A172 (cell line): ENCODE measurements around the gene TST. TPM values are rescaled to one million over a fixed set of nuclear protein-coding genes. Genes with fewer than 3 reads are reported as not detected.

Experiments used
- DNase-seq: peaks from one replicate; pipeline ENCODE4 v3.0.0-alpha.2; 2015; ENCODE audit warnings: low spot score
- total RNA-seq: library from RNA; depleted of rRNA; stranded (reverse); fragments of >200 nt; shearing (Covaris generic); gene quantifications from 2 replicates; pipeline ENCODE4 v1.2.3, GENCODE V29; 2014; rRNA removed

TST gene
- 37.3 and 48.1 TPM in 2 replicates for total RNA-seq

- peak; percentile 26 for DNase-seq
Measured at GRCh38 chr22:37019309-37020191, at the start of gene TST, which contains the start of gene MPST. TST (minus strand) TSS chr22:37019447; CDS start chr22:37018732, 715 bp downstream. MPST (plus strand) TSS chr22:37019742; CDS start chr22:37019837, 95 bp downstream.

- no peak for DNase-seq
Measured at GRCh38 chr22:37068859-37069258, 49.6 kb upstream of the TST start.

- no peak for DNase-seq
Measured at GRCh38 chr22:37067428-37067827, 48.2 kb upstream of the TST start.

GRCh38 chr22:37065961-37066360, 46.7 kb upstream of the TST start:
- DNase-seq: no peak

GRCh38 chr22:37065180-37065579, 45.9 kb upstream of the TST start:
- DNase-seq: no peak

GRCh38 chr22:37064553-37064952, 45.3 kb upstream of the TST start:
- DNase-seq: no peak

- no peak for DNase-seq
Measured at GRCh38 chr22:37063431-37064420, 44.5 kb upstream of the TST start.

GRCh38 chr22:37062702-37063381, 43.6 kb upstream of the TST start:
- DNase-seq: no peak

GRCh38 chr22:37062376-37062675, 43.1 kb upstream of the TST start:
- DNase-seq: no peak

GRCh38 chr22:37061611-37062375, 42.5 kb upstream of the TST start:
- no peak for DNase-seq

- no peak for DNase-seq
Measured at GRCh38 chr22:37060801-37061610, 41.8 kb upstream of the TST start.

- no peak for DNase-seq
Measured at GRCh38 chr22:37059876-37060449, 40.7 kb upstream of the TST start.

GRCh38 chr22:37058917-37059701, 39.9 kb upstream of the TST start:
- no peak for DNase-seq

GRCh38 chr22:37057796-37058510, 38.7 kb upstream of the TST start:
- no peak for DNase-seq

- DNase-seq: no peak
Measured at GRCh38 chr22:37057226-37057625, 38.0 kb upstream of the TST start.

GRCh38 chr22:37056246-37056645, 37.0 kb upstream of the TST start:
- DNase-seq: no peak

GRCh38 chr22:37054600-37055365, 35.5 kb upstream of the TST start:
- DNase-seq: no peak

- DNase-seq: no peak
Measured at GRCh38 chr22:37054056-37054395, 34.8 kb upstream of the TST start.
